Kidney capillary endothelial cell (primary cell): ENCODE results near the gene PRL.

Experiments used
- DNase-seq: peaks from one replicate; pipeline ENCODE4 v3.0.0-alpha.2; 2018; ENCODE audit warnings: low spot score

PRL gene

DNA sequence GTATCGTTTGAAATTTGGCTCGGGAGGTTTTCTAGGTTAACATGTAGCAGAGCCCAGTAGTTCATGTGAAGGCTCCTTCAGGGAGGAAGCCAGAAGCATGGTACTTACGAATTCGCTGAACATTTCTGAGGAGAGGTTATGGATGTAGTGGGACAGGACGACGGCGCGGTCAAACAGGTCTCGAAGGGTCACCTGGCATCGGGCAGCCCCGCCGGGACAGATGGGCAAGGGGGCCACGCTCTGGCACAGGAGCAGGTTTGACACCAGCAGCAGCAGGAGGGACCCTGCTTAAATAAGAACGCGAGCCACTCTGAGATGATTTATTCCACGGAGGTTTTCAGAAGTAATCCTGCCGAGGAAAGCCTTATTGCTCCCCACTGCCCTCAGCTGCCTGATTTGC is 2.5 kb downstream of the PRL start:
- DNase-seq = no peak

DNA sequence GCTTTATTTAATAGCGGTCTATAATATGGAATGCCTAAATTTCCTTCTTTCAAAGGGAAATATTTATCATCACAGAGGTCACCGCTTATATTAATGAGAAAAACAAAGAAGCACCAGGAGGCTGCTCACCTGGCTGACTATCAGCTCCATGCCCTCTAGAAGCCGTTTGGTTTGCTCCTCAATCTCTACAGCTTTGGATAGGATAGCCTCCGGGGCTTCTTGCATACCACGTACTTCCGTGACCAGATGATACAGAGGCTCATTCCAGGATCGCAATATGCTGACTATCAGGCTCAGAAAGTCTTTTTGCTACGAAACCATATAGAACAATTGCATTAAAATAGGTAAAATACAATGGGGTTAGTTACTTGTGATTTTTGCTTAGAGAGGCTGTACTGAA is 6.8 kb downstream of the PRL start:
- no peak for DNase-seq

DNA sequence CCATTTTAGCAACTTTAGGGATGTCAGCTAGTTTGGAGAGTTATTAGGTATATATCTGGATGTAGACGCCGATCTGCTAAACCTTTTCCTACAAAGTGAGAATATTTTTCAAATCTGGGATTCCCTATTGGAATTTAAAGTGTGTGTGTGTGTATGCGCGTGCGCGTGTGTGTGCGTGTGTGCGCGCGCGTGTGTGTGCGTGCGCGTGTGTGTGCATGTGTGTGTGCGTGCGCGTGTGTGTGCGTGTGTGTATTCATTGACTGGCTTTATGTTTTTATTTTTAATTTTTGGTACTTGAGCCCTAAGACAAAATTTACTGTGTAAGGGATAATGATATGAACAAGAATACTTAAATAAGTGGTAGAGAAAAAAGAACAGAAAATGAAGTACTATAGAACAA is 8.1 kb downstream of the PRL start:
- DNase-seq = no peak

- DNase-seq = no peak
Measured at GRCh38 chr6:22284666-22285065, 12.2 kb downstream of the PRL start.

- no peak for DNase-seq
Measured at GRCh38 chr6:22281341-22282085, 15.3 kb downstream of the PRL start.

DNA sequence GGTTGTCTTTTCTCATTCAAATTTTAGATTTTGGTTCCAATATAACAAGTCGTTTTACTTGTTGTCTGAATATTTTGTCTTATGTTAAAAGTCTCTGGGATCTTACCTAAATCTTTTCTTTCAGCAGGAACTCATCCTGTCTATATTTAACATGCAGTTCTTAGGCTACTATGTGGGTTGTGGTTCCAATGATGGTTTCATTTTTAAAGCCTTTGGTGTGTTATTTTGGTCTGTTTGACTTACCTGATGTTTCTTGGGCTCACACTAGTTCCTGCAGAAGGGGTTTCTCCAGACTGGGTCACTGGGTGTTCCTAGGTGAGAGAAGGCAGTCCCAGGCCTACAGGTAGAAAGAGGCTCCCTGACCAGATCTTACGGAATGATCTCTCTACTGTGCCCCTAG is 17.4 kb downstream of the PRL start:
- DNase-seq = no peak

DNA sequence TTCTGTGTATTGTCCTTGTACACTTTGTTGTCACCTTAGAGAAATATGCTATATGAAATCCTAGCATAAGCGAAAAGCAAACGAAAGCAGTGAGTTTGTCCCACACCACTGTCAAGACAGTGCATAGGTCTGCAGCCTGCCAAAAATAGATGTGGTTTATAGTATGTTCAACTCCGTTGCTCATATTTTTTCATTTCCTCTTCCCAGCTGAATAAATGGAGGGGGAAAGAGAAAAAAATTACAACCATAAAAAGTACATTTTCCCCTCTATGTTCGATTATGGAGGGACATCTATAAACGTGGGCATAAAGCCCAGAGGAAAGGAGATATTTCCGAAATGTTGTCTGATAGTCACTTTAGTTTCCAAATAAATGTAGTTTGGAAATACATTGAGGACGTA is 25.8 kb downstream of the PRL start:
- no peak for DNase-seq

- DNase-seq = no peak
Measured at GRCh38 chr6:22263748-22264147, 33.1 kb downstream of the PRL start.

GRCh38 chr6:22254886-22255285 is 42.0 kb downstream of the PRL start:
- no peak for DNase-seq

- DNase-seq = no peak
Measured at GRCh38 chr6:22253955-22254655, 42.7 kb downstream of the PRL start.

GRCh38 chr6:22251348-22251747 is 45.5 kb downstream of the PRL start:
- no peak for DNase-seq

GRCh38 chr6:22250486-22250885 is 46.4 kb downstream of the PRL start:
- no peak for DNase-seq

DNA sequence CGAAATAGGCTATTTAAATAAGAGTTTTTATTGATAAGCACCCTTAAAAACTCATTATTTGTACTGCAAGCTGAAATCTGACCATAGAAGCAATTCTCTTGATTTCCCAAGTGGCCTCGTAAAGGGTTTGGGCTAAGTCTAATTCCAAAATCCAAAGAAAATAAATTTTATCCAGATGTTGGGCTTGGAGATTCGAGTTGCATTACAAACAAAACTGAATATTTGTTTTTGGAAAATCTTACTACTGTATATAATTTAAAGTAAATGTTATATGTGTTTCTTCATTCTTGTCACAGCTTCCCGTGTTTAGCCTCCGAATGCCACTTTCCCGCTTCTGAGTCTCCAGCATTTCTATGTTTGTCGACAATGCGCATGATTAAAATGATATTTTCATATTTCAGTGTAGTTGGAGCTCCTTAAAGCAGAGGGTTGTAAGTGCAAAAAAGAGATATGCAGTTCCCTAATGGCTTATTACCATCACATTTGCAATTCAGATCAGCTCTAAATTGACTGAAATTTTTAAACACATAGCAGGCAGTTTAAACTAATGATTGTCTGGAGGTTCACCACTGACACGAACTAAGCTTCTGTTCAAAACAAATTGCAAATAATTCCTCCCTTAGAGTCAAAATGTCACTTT is 47.0 kb downstream of the PRL start:
- DNase-seq = no peak

GRCh38 chr6:22248513-22249308 is 48.1 kb downstream of the PRL start:
- no peak for DNase-seq

GRCh38 chr6:22247916-22248482 is 48.8 kb downstream of the PRL start:
- no peak for DNase-seq

DNA sequence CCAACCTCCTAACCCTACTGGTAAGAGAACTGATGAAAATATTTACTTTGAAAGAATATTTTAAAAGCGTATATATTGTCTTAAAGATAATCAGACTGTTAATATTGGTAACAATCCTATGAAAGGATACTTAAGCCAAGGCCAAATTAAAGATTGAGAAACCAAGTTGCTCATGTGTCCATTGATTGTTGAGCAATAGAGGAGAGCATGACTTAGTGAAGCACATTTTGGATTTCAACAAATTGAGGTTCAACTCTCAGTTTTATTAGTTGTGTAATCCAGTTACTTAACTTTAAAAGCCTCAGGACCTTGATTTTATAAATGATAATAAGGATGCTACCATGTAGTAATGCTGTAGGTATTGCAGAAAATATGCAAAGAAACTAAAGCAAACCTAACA is 56.8 kb downstream of the PRL start:
- DNase-seq = no peak

- DNase-seq = no peak
Measured at GRCh38 chr6:22239261-22239921, 57.4 kb downstream of the PRL start.

DNA sequence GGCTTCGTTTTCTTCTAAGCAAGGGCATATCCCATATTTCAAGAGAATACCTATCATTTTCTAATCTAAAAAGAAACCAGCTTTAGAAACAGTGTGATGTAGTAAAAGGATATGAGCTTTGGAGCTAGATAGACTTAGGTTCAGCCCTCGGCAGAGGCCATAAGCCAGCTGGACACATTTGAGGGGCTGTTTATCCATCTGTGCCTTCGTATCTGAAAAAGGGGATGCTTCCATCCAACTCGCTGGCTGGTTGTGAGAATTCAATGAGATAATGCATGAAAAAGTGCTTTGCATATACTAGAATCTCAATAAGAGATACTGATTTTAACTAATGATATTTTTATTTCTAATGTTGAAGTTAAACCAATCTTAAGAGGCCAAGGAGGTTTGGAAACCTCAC is 58.0 kb downstream of the PRL start:
- no peak for DNase-seq

GRCh38 chr6:22237526-22237925 is 59.3 kb downstream of the PRL start:
- DNase-seq = no peak
